ENCODE data around the gene XPR1. TPM values are rescaled to one million over a fixed set of nuclear protein-coding genes. Genes with fewer than 3 reads are reported as not detected.

XPR1 gene
- total and polyA plus RNA-seq, 10 of the 15 experiments (the other 5 are each of a cell fraction or from before 2014, with no cell fraction given), result 1.1 to 33.9 (median 11.3) TPM

DNA sequence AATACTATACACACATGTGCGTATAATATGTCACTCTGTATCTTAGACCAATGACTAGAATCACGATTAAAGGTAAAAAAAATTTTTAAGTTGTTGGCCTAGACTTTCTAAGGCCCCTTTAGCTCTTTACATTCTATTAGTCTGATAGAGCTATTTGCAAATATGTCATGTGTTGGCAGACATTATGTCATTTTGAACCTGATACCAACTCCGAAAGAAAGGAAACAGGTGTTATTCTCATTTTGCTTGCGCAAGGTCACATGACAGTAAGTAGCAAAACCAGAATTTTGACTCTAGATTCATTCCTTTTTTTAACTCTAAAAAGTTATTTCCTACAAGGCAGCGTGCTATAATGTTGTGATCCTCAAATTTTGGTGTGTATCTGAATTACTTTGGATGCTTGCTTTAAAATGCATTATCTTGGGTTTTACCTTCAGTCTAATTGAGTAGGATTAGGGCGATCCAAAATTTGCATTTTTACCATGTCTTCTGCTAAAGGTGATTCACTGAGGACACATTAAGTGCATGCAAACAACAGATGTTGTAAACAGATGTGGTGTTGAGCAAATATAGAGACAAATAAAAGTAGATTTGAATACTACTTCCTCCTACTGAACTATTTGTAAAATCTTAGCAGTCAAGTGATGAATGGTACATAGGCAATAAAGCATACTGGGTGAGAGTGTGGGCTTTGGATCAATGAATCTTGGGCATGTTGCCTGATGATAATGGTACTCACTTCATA is 217.4 kb downstream of the XPR1 start (continued):
- TF ChIP-seq MTA3 (IDR thresholded peaks at IDR 0.05; ENCODE audit: borderline replicate concordance, low read length) (0 out of 2 replicates have a peak, but pooled peaks have one; percentile 20), NR2F1 (conservative IDR thresholded peaks at IDR 0.05) (no peak), RAD21 (IDR thresholded peaks at IDR 0.05; ENCODE audit: insufficient read depth, low read depth, low read length) (no peak), NFIC (IDR thresholded peaks at IDR 0.05; ENCODE audit: low read depth, low read length) (peak; percentile 83), RAD51 (IDR thresholded peaks at IDR 0.05) (peak; percentile 70), PAX8 (IDR thresholded peaks at IDR 0.05) (no peak), ZNF384 (IDR thresholded peaks at IDR 0.05; ENCODE audit: borderline replicate concordance, low read depth, low read length) (no peak), TCF12 (IDR thresholded peaks at IDR 0.05; ENCODE audit: low read depth, low read length) (no peak), RUNX3 (IDR thresholded peaks at IDR 0.05; ENCODE audit: low read length) (peak; percentile 61; the same call in 1 of the 2 replicates)
- TF ChIP-seq, protein P1, sequence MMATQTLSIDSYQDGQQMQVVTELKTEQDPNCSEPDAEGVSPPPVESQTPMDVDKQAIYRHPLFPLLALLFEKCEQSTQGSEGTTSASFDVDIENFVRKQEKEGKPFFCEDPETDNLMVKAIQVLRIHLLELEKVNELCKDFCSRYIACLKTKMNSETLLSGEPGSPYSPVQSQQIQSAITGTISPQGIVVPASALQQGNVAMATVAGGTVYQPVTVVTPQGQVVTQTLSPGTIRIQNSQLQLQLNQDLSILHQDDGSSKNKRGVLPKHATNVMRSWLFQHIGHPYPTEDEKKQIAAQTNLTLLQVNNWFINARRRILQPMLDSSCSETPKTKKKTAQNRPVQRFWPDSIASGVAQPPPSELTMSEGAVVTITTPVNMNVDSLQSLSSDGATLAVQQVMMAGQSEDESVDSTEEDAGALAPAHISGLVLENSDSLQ (IDR thresholded peaks at IDR 0.05), result no peak
- TF ChIP-seq, protein P2, sequence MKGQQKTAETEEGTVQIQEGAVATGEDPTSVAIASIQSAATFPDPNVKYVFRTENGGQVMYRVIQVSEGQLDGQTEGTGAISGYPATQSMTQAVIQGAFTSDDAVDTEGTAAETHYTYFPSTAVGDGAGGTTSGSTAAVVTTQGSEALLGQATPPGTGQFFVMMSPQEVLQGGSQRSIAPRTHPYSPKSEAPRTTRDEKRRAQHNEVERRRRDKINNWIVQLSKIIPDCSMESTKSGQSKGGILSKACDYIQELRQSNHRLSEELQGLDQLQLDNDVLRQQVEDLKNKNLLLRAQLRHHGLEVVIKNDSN (IDR thresholded peaks at IDR 0.05; ENCODE audit: borderline replicate concordance, extremely low read length, insufficient read depth, low read depth, low read length), result peak; percentile 33
